Neutrophil (primary cell): ENCODE data around the gene RGPD8.
"Not testable (repeated sequence)": the region's sequence is repeated elsewhere in the genome, so short reads cannot be mapped to it uniquely, and the experiment has no call there.

Experiments
- H3K27ac ChIP-seq: fragments of 200-600 bp; sonication (generic); 2 replicates; pipeline ENCODE4 v1.5.1; 2016; ENCODE audit warnings: mild to moderate bottlenecking, moderate library complexity
- H3K27me3 ChIP-seq: fragments of 200-600 bp; sonication (generic); 2 replicates; pipeline ENCODE4 v1.6.0; 2016; ENCODE audit warnings: mild to moderate bottlenecking
- H3K36me3 ChIP-seq: fragments of 200-600 bp; sonication (generic); 2 replicates; pipeline ENCODE4 v1.5.1; 2017
- H3K4me1 ChIP-seq, 2 experiments: fragments of 200-600 bp in 1 of 2; sonication (generic) in 1 of 2; 1 replicate in 1 of 2; 2 replicates in 1 of 2; pipeline versions ENCODE4 v1.5.1 to v1.6.1; 2013 to 2016; ENCODE audit warnings: low read depth in 1 of 2, low read length in 1 of 2, mild to moderate bottlenecking in 1 of 2, moderate library complexity in 1 of 2; ENCODE audit not compliant: control insufficient read depth in 1 of 2, insufficient read depth in 1 of 2
- H3K4me3 ChIP-seq, 2 experiments: fragments of 200-600 bp in 1 of 2; sonication (generic) in 1 of 2; 1 replicate in 1 of 2; 2 replicates in 1 of 2; pipeline ENCODE4 v1.5.1; 2013 to 2016; ENCODE audit warnings: low read depth in 1 of 2, low read length in 1 of 2, mild to moderate bottlenecking in 1 of 2, moderate library complexity in 1 of 2
- H3K9me3 ChIP-seq: fragments of 200-600 bp; sonication (generic); 2 replicates; pipeline ENCODE4 v1.5.1; 2016
- CTCF ChIP-seq: fragments of 200-600 bp; sonication (generic); IDR thresholded peaks from 2 replicates; pipeline ENCODE4 v1.5.1; 2016; ENCODE audit warnings: antibody characterized with exemption

Gene RGPD8

GRCh38 chr2:112354335-112354734, 79.1 kb downstream of the RGPD8 start:
- H3K27me3 ChIP-seq, H3K4me3 ChIP-seq, H3K36me3 ChIP-seq, H3K9me3 ChIP-seq, H3K4me1 ChIP-seq, H3K27ac ChIP-seq: not testable (repeated sequence)

GRCh38 chr2:112352809-112353603, 80.4 kb downstream of the RGPD8 start:
- H3K4me3 ChIP-seq, H3K4me1 ChIP-seq, H3K36me3 ChIP-seq, H3K27me3 ChIP-seq, H3K9me3 ChIP-seq: not testable (repeated sequence)
- H3K27ac ChIP-seq: peak overlapping the region; percentile 72

- Histone ChIP-seq H3K4me3 (peak overlapping the region in 1 of 2 experiments; percentile 21), H3K27ac (peak overlapping the region; percentile 72)
- H3K36me3 ChIP-seq, H3K27me3 ChIP-seq, H3K4me1 ChIP-seq, H3K9me3 ChIP-seq: not testable (repeated sequence)
Observed at GRCh38 chr2:112352292-112352691, 81.2 kb downstream of the RGPD8 start.

GRCh38 chr2:112345030-112346027, 88.1 kb downstream of the RGPD8 start:
- no peak for TF ChIP-seq CTCF
- Histone ChIP-seq H3K4me1 (peaks cover 13 to 17% of the 10 kb centered on the region in 2 experiments), H3K36me3 (no peaks in the 10 kb centered on the region), H3K9me3 (no peaks in the 10 kb centered on the region), H3K27me3 (no peaks in the 10 kb centered on the region), H3K4me3 (no peak overlapping the region), H3K27ac (no peak overlapping the region)

- H3K4me3 ChIP-seq: no peak overlapping the region
- H3K36me3 ChIP-seq: no peaks in the 10 kb centered on the region
- H3K27me3 ChIP-seq: no peaks in the 10 kb centered on the region
- H3K4me1 ChIP-seq: peaks cover 13 to 17% of the 10 kb centered on the region in 2 experiments
- TF ChIP-seq CTCF: no peak
- no peaks in the 10 kb centered on the region for H3K9me3 ChIP-seq
- H3K27ac ChIP-seq: peak overlapping the region; percentile 58
Observed at GRCh38 chr2:112343827-112344585, 89.4 kb downstream of the RGPD8 start.

- H3K27me3 ChIP-seq: no peaks in the 10 kb centered on the region
- peaks cover 13 to 17% of the 10 kb centered on the region in 2 experiments for H3K4me1 ChIP-seq
- H3K4me3 ChIP-seq: no peak overlapping the region
- no peak for TF ChIP-seq CTCF
- H3K9me3 ChIP-seq: no peaks in the 10 kb centered on the region
- H3K36me3 ChIP-seq: no peaks in the 10 kb centered on the region
- no peak overlapping the region for H3K27ac ChIP-seq
Observed at GRCh38 chr2:112342067-112342550, 91.3 kb downstream of the RGPD8 start.
